ENCODE data around the gene KCNAB2. TPM values are rescaled to one million over a fixed set of nuclear protein-coding genes. Genes with fewer than 3 reads are reported as not detected.

The KCNAB2 gene
- total RNA-seq, 6 experiments from 2014 or later = 4.4 to 14.8 (median 6.9) TPM

- 81% methylated on average over 5 of the region's 8 CpGs for WGBS (ENCODE audit: insufficient coverage, low coverage, low lambda C conversion rate, missing lambda C conversion rate)
- ATAC-seq (no peak), DNase-seq (no peak)
- no peaks in the 10 kb centered on the region for H3K4me1 ChIP-seq
- no peaks in the 10 kb centered on the region for H3K9me3 ChIP-seq
- no peak for TF ChIP-seq CTCF (IDR thresholded peaks at IDR 0.05)
- H3K27ac ChIP-seq = no peak overlapping the region
- no peaks in the 10 kb centered on the region for H3K27me3 ChIP-seq
- H3K4me3 ChIP-seq = no peak overlapping the region
- H3K36me3 ChIP-seq = no peaks in the 10 kb centered on the region
- intact Hi-C loops (cut with DNase I) = no loop called here
These were observed 12.6 kb upstream of the KCNAB2 start for GRCh38 chr1:6033124-6033523.

GRCh38 chr1:6033986-6034749 is 11.5 kb upstream of the KCNAB2 start:
- Histone ChIP-seq H3K27me3 (no peaks in the 10 kb centered on the region), H3K4me1 (no peaks in the 10 kb centered on the region), H3K4me3 (no peak overlapping the region), H3K9me3 (no peaks in the 10 kb centered on the region), H3K36me3 (no peaks in the 10 kb centered on the region), H3K27ac (no peak overlapping the region)
- peak; percentile 46 to 61 (median 50) for TF ChIP-seq CTCF (IDR thresholded peaks at IDR 0.05)
- TF ChIP-seq POLR2A (IDR thresholded peaks at IDR 0.05) = no peak
- DNase-seq (peak in 1 of 3 donors; percentile 64), ATAC-seq (peak; percentile 76 to 83 (median 78))
- 37% methylated on average over 10 of the region's 21 CpGs for WGBS (ENCODE audit: insufficient coverage, low coverage, low lambda C conversion rate, missing lambda C conversion rate)
- intact Hi-C loops (cut with DNase I) = no loop called here

GRCh38 chr1:6034750-6035096 is 11.0 kb upstream of the KCNAB2 start:
- TF ChIP-seq POLR2A (IDR thresholded peaks at IDR 0.05) = no peak
- TF ChIP-seq CTCF (IDR thresholded peaks at IDR 0.05) = no peak
- ATAC-seq = no peak
- H3K4me3 ChIP-seq = no peak overlapping the region
- no peaks in the 10 kb centered on the region for H3K27me3 ChIP-seq
- H3K36me3 ChIP-seq = no peaks in the 10 kb centered on the region
- no peaks in the 10 kb centered on the region for H3K9me3 ChIP-seq
- no peak for DNase-seq
- no peak overlapping the region for H3K27ac ChIP-seq
- intact Hi-C loops (cut with DNase I) = no loop called here
- 25% methylated on average over 7 of the region's 10 CpGs for WGBS (ENCODE audit: insufficient coverage, low coverage, low lambda C conversion rate, missing lambda C conversion rate)
- H3K4me1 ChIP-seq = no peaks in the 10 kb centered on the region

GRCh38 chr1:6035303-6035702 is 10.4 kb upstream of the KCNAB2 start:
- TF ChIP-seq CTCF (IDR thresholded peaks at IDR 0.05) (no peak), POLR2A (IDR thresholded peaks at IDR 0.05) (no peak)
- WGBS (ENCODE audit: insufficient coverage, low coverage, low lambda C conversion rate, missing lambda C conversion rate) = 76% methylated on average over 12 of the region's 15 CpGs
- no peaks in the 10 kb centered on the region for H3K4me1 ChIP-seq

More at GRCh38 chr1:6035303-6035702, 10.4 kb upstream of the KCNAB2 start:
- Histone ChIP-seq H3K27ac (no peak overlapping the region), H3K4me3 (no peak overlapping the region), H3K36me3 (no peaks in the 10 kb centered on the region), H3K9me3 (no peaks in the 10 kb centered on the region), H3K27me3 (no peaks in the 10 kb centered on the region)
- ATAC-seq (no peak), DNase-seq (no peak)
- intact Hi-C loops (cut with DNase I) = no loop called here

Data from right lobe of liver (tissue), 6 donors.